ENCODE data around the gene FILIP1L. TPM values are rescaled to one million over a fixed set of nuclear protein-coding genes. Genes with fewer than 3 reads are reported as not detected.

Gene FILIP1L
- polyA plus RNA-seq, 3 donors, result 0.13 to 0.40 (median 0.25) TPM

GRCh38 chr3:99834211-99834957, 279.9 kb downstream of the FILIP1L start:
- H3K9ac ChIP-seq (ENCODE audit: insufficient read depth, low read length, poor library complexity, severe bottlenecking), result no peak overlapping the region
- no peaks in the 10 kb centered on the region for H3K9me3 ChIP-seq (replicated peaks in 1 of 2; ENCODE audit: control insufficient read depth in 1 of 2, insufficient read depth in 1 of 2, low read length in 2 of 2)
- intact Hi-C loops (cut with micrococcal nuclease), result loop anchor here (10.0 kb wide), 2 partner anchors 420 to 430 kb away; partner anchors contain the start of gene TBC1D23 (in 1 of the 2)
- WGBS (ENCODE audit: insufficient coverage), result 60% methylated on average over 1 of the region's 2 CpGs
- no peaks in the 10 kb centered on the region for H3K79me2 ChIP-seq (ENCODE audit: insufficient read depth, low read length)
- H3K27me3 ChIP-seq (ENCODE audit: control insufficient read depth in 2 of 2, insufficient read depth in 2 of 2, low read length in 2 of 2), result no peaks in the 10 kb centered on the region
- no peaks in the 10 kb centered on the region for H3K36me3 ChIP-seq (replicated peaks in 1 of 2; ENCODE audit: control insufficient read depth in 1 of 2, insufficient read depth in 2 of 2, low read length in 2 of 2)
- DNase-seq, result no peak
- Mint-ChIP-seq H3K27me3 (ENCODE audit: low read depth in 3 of 3) (no peaks in the 10 kb centered on the region), H3K9me3 (no peaks in the 10 kb centered on the region), H3K4me3 (no peak overlapping the region), H3K4me1 (no peaks in the 10 kb centered on the region), H3K27ac (no peak overlapping the region), H3K36me3 (no peaks in the 10 kb centered on the region)
- H3K4me3 ChIP-seq (replicated peaks in 1 of 3; ENCODE audit: low read depth in 2 of 3, low read length in 3 of 3), result no peak overlapping the region
- TF ChIP-seq, protein P1, sequence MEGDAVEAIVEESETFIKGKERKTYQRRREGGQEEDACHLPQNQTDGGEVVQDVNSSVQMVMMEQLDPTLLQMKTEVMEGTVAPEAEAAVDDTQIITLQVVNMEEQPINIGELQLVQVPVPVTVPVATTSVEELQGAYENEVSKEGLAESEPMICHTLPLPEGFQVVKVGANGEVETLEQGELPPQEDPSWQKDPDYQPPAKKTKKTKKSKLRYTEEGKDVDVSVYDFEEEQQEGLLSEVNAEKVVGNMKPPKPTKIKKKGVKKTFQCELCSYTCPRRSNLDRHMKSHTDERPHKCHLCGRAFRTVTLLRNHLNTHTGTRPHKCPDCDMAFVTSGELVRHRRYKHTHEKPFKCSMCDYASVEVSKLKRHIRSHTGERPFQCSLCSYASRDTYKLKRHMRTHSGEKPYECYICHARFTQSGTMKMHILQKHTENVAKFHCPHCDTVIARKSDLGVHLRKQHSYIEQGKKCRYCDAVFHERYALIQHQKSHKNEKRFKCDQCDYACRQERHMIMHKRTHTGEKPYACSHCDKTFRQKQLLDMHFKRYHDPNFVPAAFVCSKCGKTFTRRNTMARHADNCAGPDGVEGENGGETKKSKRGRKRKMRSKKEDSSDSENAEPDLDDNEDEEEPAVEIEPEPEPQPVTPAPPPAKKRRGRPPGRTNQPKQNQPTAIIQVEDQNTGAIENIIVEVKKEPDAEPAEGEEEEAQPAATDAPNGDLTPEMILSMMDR (IDR thresholded peaks at IDR 0.05), result no peak
- no peaks in the 10 kb centered on the region for H4K20me1 ChIP-seq (ENCODE audit: insufficient read depth, low read length)
- H3K27ac ChIP-seq (ENCODE audit: low read depth in 1 of 2, low read length in 2 of 2), result no peak overlapping the region
- no peak overlapping the region for H2AFZ ChIP-seq (ENCODE audit: insufficient read depth, low read depth, low read length, poor library complexity, severe bottlenecking)
- no peaks in the 10 kb centered on the region for H3K4me1 ChIP-seq (ENCODE audit: control insufficient read depth in 1 of 2, insufficient read depth in 2 of 2, low read length in 2 of 2)
- H3K4me2 ChIP-seq (replicated peaks; ENCODE audit: extremely low read depth, low read length, poor library complexity, severe bottlenecking), result no peak overlapping the region

DNA sequence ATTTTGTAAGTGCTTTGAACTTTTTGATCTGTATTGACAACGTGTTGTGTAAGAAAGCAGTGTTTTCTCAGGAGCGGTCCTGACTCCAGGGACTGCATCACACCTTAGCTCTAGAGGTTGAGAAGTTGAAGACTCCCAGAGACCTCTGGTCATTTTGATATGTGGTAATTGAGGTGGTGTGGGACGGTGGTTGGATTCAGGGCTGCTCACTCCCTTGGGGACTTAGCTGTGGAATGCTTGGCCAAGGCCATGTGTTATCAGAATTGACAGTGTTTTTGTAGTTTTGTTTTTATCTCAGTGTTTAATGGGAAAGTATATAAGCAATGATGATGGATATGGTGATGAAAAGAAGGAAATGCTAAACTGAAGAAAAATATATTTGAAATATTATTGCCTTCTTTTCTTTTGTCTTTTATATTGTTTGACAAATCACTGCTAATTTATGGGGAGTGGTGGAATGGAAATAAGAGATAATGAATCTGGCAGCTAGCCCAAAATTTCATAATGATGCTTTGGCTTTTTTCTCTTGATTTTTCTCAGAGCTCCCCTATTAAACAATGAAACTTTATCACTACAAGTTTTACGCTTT, 280.6 kb downstream of the FILIP1L start:
- no peak overlapping the region for H3K27ac Mint-ChIP-seq
- H3K36me3 Mint-ChIP-seq, result no peaks in the 10 kb centered on the region
- no peak overlapping the region for H2AFZ ChIP-seq (ENCODE audit: insufficient read depth, low read depth, low read length, poor library complexity, severe bottlenecking)
- no peaks in the 10 kb centered on the region for H3K36me3 ChIP-seq (replicated peaks in 1 of 2; ENCODE audit: control insufficient read depth in 1 of 2, insufficient read depth in 2 of 2, low read length in 2 of 2)
- TF ChIP-seq, protein P1 (IDR thresholded peaks at IDR 0.05), result no peak
- H3K27me3 Mint-ChIP-seq (ENCODE audit: low read depth in 3 of 3), result no peaks in the 10 kb centered on the region
- H3K4me3 ChIP-seq (replicated peaks in 1 of 3; ENCODE audit: low read depth in 2 of 3, low read length in 3 of 3), result no peak overlapping the region
- no peak overlapping the region for H3K4me2 ChIP-seq (replicated peaks; ENCODE audit: extremely low read depth, low read length, poor library complexity, severe bottlenecking)
- no peaks in the 10 kb centered on the region for H3K9me3 ChIP-seq (replicated peaks in 1 of 2; ENCODE audit: control insufficient read depth in 1 of 2, insufficient read depth in 1 of 2, low read length in 2 of 2)
- no peak for DNase-seq
- H3K9me3 Mint-ChIP-seq, result no peaks in the 10 kb centered on the region
- no peaks in the 10 kb centered on the region for H3K27me3 ChIP-seq (ENCODE audit: control insufficient read depth in 2 of 2, insufficient read depth in 2 of 2, low read length in 2 of 2)
- no peak overlapping the region for H3K27ac ChIP-seq (ENCODE audit: low read depth in 1 of 2, low read length in 2 of 2)
- intact Hi-C loops (cut with micrococcal nuclease), result loop anchor here (10.0 kb wide), 2 partner anchors 421 to 431 kb away; partner anchors contain the start of gene TBC1D23 (in 1 of the 2)
- no peaks in the 10 kb centered on the region for H3K4me1 Mint-ChIP-seq
- 88% methylated on average over 2 of the region's 4 CpGs for WGBS (ENCODE audit: insufficient coverage)
- H3K9ac ChIP-seq (ENCODE audit: insufficient read depth, low read length, poor library complexity, severe bottlenecking), result no peak overlapping the region
- no peaks in the 10 kb centered on the region for H3K4me1 ChIP-seq (ENCODE audit: control insufficient read depth in 1 of 2, insufficient read depth in 2 of 2, low read length in 2 of 2)
- no peaks in the 10 kb centered on the region for H3K79me2 ChIP-seq (ENCODE audit: insufficient read depth, low read length)
- no peaks in the 10 kb centered on the region for H4K20me1 ChIP-seq (ENCODE audit: insufficient read depth, low read length)
- no peak overlapping the region for H3K4me3 Mint-ChIP-seq

Data from CD14-positive monocyte (primary cell).